ENCODE measurements around the gene ATG101. TPM values are rescaled to one million over a fixed set of nuclear protein-coding genes. Genes with fewer than 3 reads are reported as not detected.

ATG101 gene
- polyA plus RNA-seq, 1 experiment, result 163 TPM

- no peak for TF ChIP-seq CTCF (IDR thresholded peaks at IDR 0.05; ENCODE audit: insufficient read depth, low read depth, low read length)
- CTCF ChIA-PET, result interaction anchor here (0.9 to 10.6 kb wide), 10 partner anchors 8 to 130 kb away, joined by 3 to 192 read pairs (median 10); no protein-coding TSS in a partner anchor
- Histone ChIP-seq H3K4me3 (ENCODE audit: low read depth, low read length) (no peak overlapping the region), H3K27me3 (ENCODE audit: control insufficient read depth, insufficient read depth, low read length) (peaks cover 1% of the 10 kb centered on the region), H3K36me3 (ENCODE audit: control insufficient read depth, insufficient read depth, low read length) (no peaks in the 10 kb centered on the region)
- DNase-seq (ENCODE audit: low read depth), result no peak
- POLR2A ChIA-PET, result no interaction called here
Measured at GRCh38 chr12:52122904-52123303, 53.1 kb downstream of the ATG101 start.

GRCh38 chr12:52123487-52124186 is 53.9 kb downstream of the ATG101 start:
- no peak for DNase-seq (ENCODE audit: low read depth)
- TF ChIP-seq CTCF (IDR thresholded peaks at IDR 0.05; ENCODE audit: insufficient read depth, low read depth, low read length), result no peak
- Histone ChIP-seq H3K4me3 (ENCODE audit: low read depth, low read length) (no peak overlapping the region), H3K27me3 (ENCODE audit: control insufficient read depth, insufficient read depth, low read length) (peaks cover 1% of the 10 kb centered on the region), H3K36me3 (ENCODE audit: control insufficient read depth, insufficient read depth, low read length) (no peaks in the 10 kb centered on the region)
- ChIA-PET POLR2A (no interaction called here), CTCF (interaction anchor here (1.0 to 10.6 kb wide), 5 partner anchors 15 to 120 kb away, joined by 3 to 192 read pairs (median 9); no protein-coding TSS in a partner anchor)

GRCh38 chr12:52125476-52125900 is 55.7 kb downstream of the ATG101 start:
- DNase-seq (ENCODE audit: low read depth), result no peak
- CTCF ChIA-PET, result interaction anchor here (0.8 to 10.6 kb wide), 7 partner anchors 11 to 122 kb away, joined by 3 to 192 read pairs (median 4); no protein-coding TSS in a partner anchor
- TF ChIP-seq CTCF (IDR thresholded peaks at IDR 0.05; ENCODE audit: insufficient read depth, low read depth, low read length), result no peak
- POLR2A ChIA-PET, result no interaction called here
- no peaks in the 10 kb centered on the region for H3K36me3 ChIP-seq (ENCODE audit: control insufficient read depth, insufficient read depth, low read length)
- no peak overlapping the region for H3K4me3 ChIP-seq (ENCODE audit: low read depth, low read length)
- peaks cover 1% of the 10 kb centered on the region for H3K27me3 ChIP-seq (ENCODE audit: control insufficient read depth, insufficient read depth, low read length)

GRCh38 chr12:52126050-52126604 is 56.3 kb downstream of the ATG101 start:
- Histone ChIP-seq H3K27me3 (ENCODE audit: control insufficient read depth, insufficient read depth, low read length) (peaks cover 1% of the 10 kb centered on the region), H3K4me3 (ENCODE audit: low read depth, low read length) (no peak overlapping the region), H3K36me3 (ENCODE audit: control insufficient read depth, insufficient read depth, low read length) (no peaks in the 10 kb centered on the region)
- POLR2A ChIA-PET, result no interaction called here
- CTCF ChIA-PET, result interaction anchor here (0.8 to 10.6 kb wide), 7 partner anchors 10 to 122 kb away, joined by 3 to 192 read pairs (median 4); no protein-coding TSS in a partner anchor
- no peak for DNase-seq (ENCODE audit: low read depth)
- no peak for TF ChIP-seq CTCF (IDR thresholded peaks at IDR 0.05; ENCODE audit: insufficient read depth, low read depth, low read length)

Other genes starting within 250 kb of the ATG101 start
- gene FIGNL2, start 221.3 kb upstream of the ATG101 start, polyA plus RNA-seq (2011; rRNA removed), result 0.01 TPM in 1 of 2 replicates, not detected in the other
- gene ANKRD33, start 181.9 kb upstream of the ATG101 start, polyA plus RNA-seq (2011; rRNA removed), result not detected in 2 replicates
- gene ACVRL1, start 162.5 kb upstream of the ATG101 start, polyA plus RNA-seq (2011; rRNA removed), result 7.8 and 13.1 TPM in 2 replicates
- gene ACVR1B, start 118.3 kb upstream of the ATG101 start, polyA plus RNA-seq (2011; rRNA removed), result 12.6 and 12.9 TPM in 2 replicates
- 0.96 and 1.3 TPM in 2 replicates for gene TAMALIN, start 63.0 kb upstream of the ATG101 start, polyA plus RNA-seq (2011; rRNA removed)
- 9.8 and 18.6 TPM in 2 replicates for gene NR4A1, start 18.5 kb upstream of the ATG101 start, polyA plus RNA-seq (2011; rRNA removed)
- gene SMIM41, start 9.7 kb downstream of the ATG101 start, polyA plus RNA-seq (2011; rRNA removed), result 0.05 TPM in 1 of 2 replicates, not detected in the other
- 4.2 and 5.9 TPM in 2 replicates for gene KRT80, start 122.0 kb downstream of the ATG101 start, polyA plus RNA-seq (2011; rRNA removed)
- 238 and 659 TPM in 2 replicates for gene KRT7, start 163.3 kb downstream of the ATG101 start, polyA plus RNA-seq (2011; rRNA removed)
- 1.5 and 2.5 TPM in 2 replicates for gene KRT86, start 204.7 kb downstream of the ATG101 start, polyA plus RNA-seq (2011; rRNA removed)
- 15.7 and 24.7 TPM in 2 replicates for gene KRT81, start 221.6 kb downstream of the ATG101 start, polyA plus RNA-seq (2011; rRNA removed)

All from BJ (cell line).